Activated CD8-positive, alpha-beta T cell treated with anti-CD3 and anti-CD28 coated beads, Interleukin-2, amount 10 ng/mL, durations not matched to agents 7 days and 5 days (primary cell): ENCODE measurements around the gene RAD1. TPM values are rescaled to one million over a fixed set of nuclear protein-coding genes. Genes with fewer than 3 reads are reported as not detected.

Source experiments
- ATAC-seq: fragments of 150-1000 bp; cut with Tn5 transposase; one replicate; pipeline ENCODE4 v1.10.0; 2021; ENCODE audit warnings: moderate library complexity
- CTCF ChIA-PET: fragments of 350-600 bp; sonication (Branson Sonifier 250); formaldehyde crosslinking; loops from one replicate; lab custom pipeline; 2021; ENCODE audit warnings: antibody characterized with exemption; lab: Charles Lee
- POLR2A ChIA-PET: fragments of 350-600 bp; sonication (Branson Sonifier 250); formaldehyde crosslinking; loops from one replicate; lab custom pipeline; 2021; ENCODE audit warnings: antibody characterized with exemption; lab: Charles Lee
- DNase-seq: peaks from one replicate; pipeline ENCODE4 v3.0.0-alpha.2; 2020
- H3K27ac Mint-ChIP-seq: one replicate; pipeline ENCODE4 v1.8.0; 2021; ENCODE audit warnings: mild to moderate bottlenecking, mixed read lengths
- H3K27me3 Mint-ChIP-seq: one replicate; pipeline ENCODE4 v1.8.0; 2021; ENCODE audit warnings: low read depth, mixed read lengths
- H3K36me3 Mint-ChIP-seq: one replicate; pipeline ENCODE4 v1.8.0; 2021; ENCODE audit warnings: low read depth, mixed read lengths
- H3K4me1 Mint-ChIP-seq: one replicate; pipeline ENCODE4 v1.8.0; 2021; ENCODE audit warnings: low read depth, mixed read lengths
- H3K4me3 Mint-ChIP-seq: one replicate; pipeline ENCODE4 v1.8.0; 2021; ENCODE audit warnings: mild to moderate bottlenecking, mixed read lengths
- H3K9me3 Mint-ChIP-seq: one replicate; pipeline ENCODE4 v1.8.0; 2022; ENCODE audit warnings: mixed read lengths; ENCODE audit not compliant: insufficient read depth
- total RNA-seq, 2 experiments: library from RNA; stranded (reverse); gene quantifications; one replicate each; pipeline ENCODE4 v1.2.3, GENCODE V29; 2021

Gene RAD1, protein sequence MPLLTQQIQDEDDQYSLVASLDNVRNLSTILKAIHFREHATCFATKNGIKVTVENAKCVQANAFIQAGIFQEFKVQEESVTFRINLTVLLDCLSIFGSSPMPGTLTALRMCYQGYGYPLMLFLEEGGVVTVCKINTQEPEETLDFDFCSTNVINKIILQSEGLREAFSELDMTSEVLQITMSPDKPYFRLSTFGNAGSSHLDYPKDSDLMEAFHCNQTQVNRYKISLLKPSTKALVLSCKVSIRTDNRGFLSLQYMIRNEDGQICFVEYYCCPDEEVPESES
- total RNA-seq, result 10 to 100 TPM; 29.7 to 32.4 TPM

DNA sequence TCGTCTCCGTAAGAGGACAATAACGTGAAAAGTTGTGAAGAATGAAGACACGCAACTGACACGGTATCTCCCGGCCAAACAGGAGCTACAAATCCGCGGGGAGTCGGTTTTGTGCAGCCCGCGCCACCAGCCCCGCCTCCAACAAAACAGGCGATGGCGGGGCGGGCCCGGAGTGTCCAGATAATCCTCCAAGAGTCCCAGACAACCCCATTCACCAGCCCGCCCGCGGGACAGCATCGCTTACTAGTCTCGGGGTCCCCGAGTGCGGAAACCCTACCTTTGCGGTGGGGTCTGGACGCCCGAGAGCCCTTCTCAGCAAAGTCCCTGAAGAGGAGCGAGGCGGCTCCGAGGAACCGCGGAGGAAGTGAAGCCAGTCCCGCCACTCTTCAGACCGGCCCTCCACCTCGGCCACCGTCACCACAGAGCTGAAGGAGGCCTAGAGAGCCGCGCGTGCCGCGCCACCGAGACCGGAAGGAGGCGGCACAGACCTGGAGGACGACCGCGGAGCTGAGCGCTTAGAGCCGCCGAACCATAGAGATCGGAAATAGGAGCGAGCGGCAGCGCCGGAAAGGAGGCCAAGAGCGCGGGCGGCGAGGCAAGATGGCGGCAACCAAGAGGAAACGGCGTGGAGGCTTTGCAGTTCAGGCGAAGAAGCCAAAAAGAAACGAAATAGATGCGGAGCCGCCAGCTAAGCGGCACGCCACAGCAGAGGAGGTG lies at the start of gene RAD1, which contains the start of gene BRIX1:
Gene RAD1, minus strand, starts transcription at position 366 of the 717 bp plus-strand sequence. CDS start 612 bp downstream, outside the sequence.
Gene BRIX1, plus strand, starts transcription at position 573 of the 717 bp plus-strand sequence. Its CDS starts 28 bp downstream, at position 601.
- ChIA-PET POLR2A (interaction anchor here (1.0 to 4.7 kb wide), 7 partner anchors 8 to 415 kb away, joined by 3 to 72 read pairs (median 5); partner anchors contain the start of genes DNAJC21 and TTC23L), CTCF (interaction anchor here (1.0 to 4.2 kb wide), 9 partner anchors 8 to 429 kb away, joined by 3 to 29 read pairs (median 5); partner anchors contain the start of genes DNAJC21 and TTC23L)
- no peak within 1 kb of the TSS for H3K4me3 Mint-ChIP-seq
- H3K27me3 Mint-ChIP-seq, result no peaks in the 10 kb centered on the region
- H3K4me1 Mint-ChIP-seq, result peaks cover 40% of the 10 kb centered on the region
- peak; percentile 96 for DNase-seq
- H3K27ac Mint-ChIP-seq, result no peak within 1 kb of the TSS
- H3K36me3 Mint-ChIP-seq, result peaks cover 38% of the 10 kb centered on the region
- peak; percentile 97 for ATAC-seq
- no peaks in the 10 kb centered on the region for H3K9me3 Mint-ChIP-seq

DNA sequence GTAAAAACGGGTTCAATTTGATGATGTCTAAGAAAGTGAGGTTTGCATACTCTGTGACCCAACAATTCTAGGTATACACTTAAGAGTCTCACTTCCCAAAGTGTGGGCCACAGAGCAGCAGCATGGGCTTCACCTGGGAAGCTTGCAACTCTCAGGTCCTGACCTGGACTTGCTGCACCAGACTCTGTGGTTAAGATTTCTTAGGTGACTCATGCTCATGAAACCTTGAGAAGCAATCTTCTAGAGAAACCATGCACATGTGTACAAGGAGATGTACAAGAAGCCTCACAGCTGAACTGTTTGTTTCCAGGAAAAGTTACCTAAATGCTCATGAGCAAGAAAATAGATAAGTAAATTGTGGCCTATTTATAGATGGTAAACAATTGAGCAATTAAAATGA lies 44.0 kb upstream of the RAD1 start:
- ATAC-seq, result no peak
- H3K4me3 Mint-ChIP-seq, result no peak overlapping the region
- H3K27ac Mint-ChIP-seq, result peak overlapping the region; percentile 44
- H3K27me3 Mint-ChIP-seq, result no peaks in the 10 kb centered on the region
- H3K9me3 Mint-ChIP-seq, result no peaks in the 10 kb centered on the region
- peaks cover 19% of the 10 kb centered on the region for H3K4me1 Mint-ChIP-seq
- peak; percentile 24 for DNase-seq
- ChIA-PET CTCF (interaction anchor here (2.7 kb wide), 1 partner anchor 43 kb away, joined by 18 read pairs; no protein-coding TSS in a partner anchor), POLR2A (no interaction called here)
- peaks cover 16% of the 10 kb centered on the region for H3K36me3 Mint-ChIP-seq

GRCh38 chr5:34957857-34958690 lies 42.8 kb upstream of the RAD1 start:
- Mint-ChIP-seq H3K36me3 (peaks cover 20% of the 10 kb centered on the region), H3K4me1 (peaks cover 19% of the 10 kb centered on the region), H3K27me3 (no peaks in the 10 kb centered on the region), H3K27ac (no peak overlapping the region), H3K9me3 (no peaks in the 10 kb centered on the region), H3K4me3 (no peak overlapping the region)
- ChIA-PET POLR2A (interaction anchor here (0.8 kb wide), 1 partner anchor 28 kb away, joined by 4 read pairs; the partner anchor contains the start of gene DNAJC21), CTCF (interaction anchor here (0.7 to 2.7 kb wide), 4 partner anchors 8 to 44 kb away, joined by 3 to 18 read pairs (median 3); no protein-coding TSS in a partner anchor)
- ATAC-seq (no peak), DNase-seq (no peak)

- H3K9me3 Mint-ChIP-seq, result no peaks in the 10 kb centered on the region
- no peaks in the 10 kb centered on the region for H3K27me3 Mint-ChIP-seq
- ChIA-PET CTCF (interaction anchor here (0.8 to 2.7 kb wide), 3 partner anchors 9 to 45 kb away, joined by 3 to 18 read pairs (median 3); no protein-coding TSS in a partner anchor), POLR2A (no interaction called here)
- H3K4me3 Mint-ChIP-seq, result no peak overlapping the region
- peaks cover 25% of the 10 kb centered on the region for H3K36me3 Mint-ChIP-seq
- H3K27ac Mint-ChIP-seq, result no peak overlapping the region
- peaks cover 19% of the 10 kb centered on the region for H3K4me1 Mint-ChIP-seq
- DNase-seq, result no peak
- ATAC-seq, result no peak
Measured at GRCh38 chr5:34957321-34957720, 42.0 kb upstream of the RAD1 start.

DNA sequence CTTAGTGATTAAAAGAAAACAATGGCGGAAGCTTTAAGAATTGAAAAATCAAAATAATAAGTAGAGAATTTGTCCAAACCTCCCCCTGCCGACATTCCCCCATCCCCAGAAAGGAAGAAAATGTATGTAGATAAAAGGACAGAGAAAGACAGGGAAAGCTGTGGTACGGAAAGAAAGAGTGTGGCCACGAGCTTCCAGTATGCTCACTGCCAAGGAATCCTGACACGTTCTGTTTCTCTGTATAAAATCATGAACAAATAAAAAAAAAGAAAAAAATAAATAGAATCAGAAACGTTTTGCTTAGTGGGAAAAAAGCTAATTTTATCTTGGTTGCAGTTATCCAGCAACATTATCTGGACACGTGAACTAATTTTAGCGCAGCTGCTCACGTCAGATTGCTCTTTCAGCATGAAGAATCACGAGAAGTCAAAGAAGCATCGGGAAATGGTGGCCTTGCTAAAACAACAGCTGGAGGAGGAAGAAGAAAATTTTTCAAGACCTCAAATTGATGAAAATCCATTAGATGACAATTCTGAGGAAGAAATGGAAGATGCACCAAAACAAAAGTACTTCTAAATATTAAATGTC lies 29.2 kb upstream of the RAD1 start:
- POLR2A ChIA-PET, result interaction anchor here (0.6 to 1.8 kb wide), 2 partner anchors 15 to 507 kb away, joined by 5 to 7 read pairs; partner anchors contain the start of gene DNAJC21
- no peak for DNase-seq
- H3K4me3 Mint-ChIP-seq, result no peak overlapping the region
- ATAC-seq, result no peak
- H3K36me3 Mint-ChIP-seq, result peaks cover 46% of the 10 kb centered on the region
- H3K4me1 Mint-ChIP-seq, result no peaks in the 10 kb centered on the region
- H3K27me3 Mint-ChIP-seq, result no peaks in the 10 kb centered on the region
- H3K27ac Mint-ChIP-seq, result no peak overlapping the region
- H3K9me3 Mint-ChIP-seq, result no peaks in the 10 kb centered on the region
- CTCF ChIA-PET, result interaction anchor here (1.2 to 2.3 kb wide), 2 partner anchors 10 to 30 kb away, joined by 3 to 8 read pairs; partner anchors contain the start of gene RAD1

GRCh38 chr5:34944044-34944443 lies 28.7 kb upstream of the RAD1 start:
- DNase-seq, result no peak
- ChIA-PET POLR2A (interaction anchor here (1.2 to 1.8 kb wide), 2 partner anchors 14 to 15 kb away, joined by 4 to 7 read pairs; partner anchors contain the start of gene DNAJC21), CTCF (interaction anchor here (2.3 kb wide), 1 partner anchor 10 kb away, joined by 8 read pairs; no protein-coding TSS in a partner anchor)
- Mint-ChIP-seq H3K27ac (no peak overlapping the region), H3K27me3 (no peaks in the 10 kb centered on the region), H3K9me3 (no peaks in the 10 kb centered on the region), H3K4me1 (no peaks in the 10 kb centered on the region), H3K36me3 (peaks cover 42% of the 10 kb centered on the region), H3K4me3 (no peak overlapping the region)
- ATAC-seq, result no peak

DNA sequence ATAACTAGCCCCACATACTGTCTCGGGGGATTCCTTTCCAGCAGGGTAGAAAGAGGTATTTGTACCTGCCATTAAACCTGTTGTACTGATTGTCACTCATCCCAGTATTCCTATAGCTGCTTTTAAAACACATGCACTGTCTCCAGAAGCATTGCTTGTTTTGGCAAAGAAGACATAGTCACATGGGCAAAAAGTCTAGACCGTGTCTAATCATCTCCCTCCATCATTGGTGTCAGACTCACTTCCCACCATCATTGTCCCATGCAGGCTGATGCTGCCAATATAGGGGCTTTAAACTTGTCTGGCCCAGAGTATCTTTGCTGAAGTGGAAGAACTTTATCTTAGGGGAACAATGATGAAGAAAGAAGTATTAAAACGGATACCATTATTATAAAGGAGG lies 26.6 kb upstream of the RAD1 start:
- no peaks in the 10 kb centered on the region for H3K9me3 Mint-ChIP-seq
- POLR2A ChIA-PET, result no interaction called here
- no peak overlapping the region for H3K4me3 Mint-ChIP-seq
- H3K4me1 Mint-ChIP-seq, result no peaks in the 10 kb centered on the region
- H3K27ac Mint-ChIP-seq, result no peak overlapping the region
- H3K27me3 Mint-ChIP-seq, result no peaks in the 10 kb centered on the region
- H3K36me3 Mint-ChIP-seq, result peaks cover 50% of the 10 kb centered on the region
- ATAC-seq (no peak), DNase-seq (no peak)
- CTCF ChIA-PET, result no interaction called here

DNA sequence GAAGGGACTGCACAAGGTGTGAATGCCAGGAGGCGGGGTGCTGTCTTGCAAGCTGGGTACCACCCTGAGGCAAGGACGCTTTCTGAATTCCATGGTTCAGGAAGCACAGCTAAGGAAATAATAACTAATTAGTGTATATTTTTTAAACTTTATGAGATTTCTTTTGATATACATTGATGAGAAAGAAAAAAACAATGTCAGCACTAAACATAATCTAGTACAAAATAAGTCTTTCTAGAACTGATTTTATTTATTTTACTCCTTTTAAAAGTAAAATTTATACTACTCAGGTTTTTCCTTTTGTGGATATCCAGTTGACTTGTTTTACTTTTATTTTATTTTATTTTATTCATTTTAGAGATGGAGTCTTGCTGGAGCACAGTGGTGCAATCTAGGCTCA lies 17.6 kb upstream of the RAD1 start:
- no peak overlapping the region for H3K4me3 Mint-ChIP-seq
- DNase-seq (no peak), ATAC-seq (no peak)
- peaks cover 32% of the 10 kb centered on the region for H3K36me3 Mint-ChIP-seq
- H3K27me3 Mint-ChIP-seq, result no peaks in the 10 kb centered on the region
- CTCF ChIA-PET, result no interaction called here
- H3K4me1 Mint-ChIP-seq, result peaks cover 30% of the 10 kb centered on the region
- POLR2A ChIA-PET, result no interaction called here
- H3K9me3 Mint-ChIP-seq, result no peaks in the 10 kb centered on the region
- H3K27ac Mint-ChIP-seq, result no peak overlapping the region

- peaks cover 32% of the 10 kb centered on the region for H3K4me1 Mint-ChIP-seq
- H3K27me3 Mint-ChIP-seq, result no peaks in the 10 kb centered on the region
- peak overlapping the region; percentile 97 for H3K27ac Mint-ChIP-seq
Measured at GRCh38 chr5:34930870-34931269, 15.6 kb upstream of the RAD1 start.

GRCh38 chr5:34930462-34930844 lies 15.1 kb upstream of the RAD1 start:
- peaks cover 32% of the 10 kb centered on the region for H3K4me1 Mint-ChIP-seq

More at GRCh38 chr5:34930870-34931269, 15.6 kb upstream of the RAD1 start:
- H3K36me3 Mint-ChIP-seq, result peaks cover 32% of the 10 kb centered on the region
- POLR2A ChIA-PET, result interaction anchor here (1.4 to 2.3 kb wide), 3 partner anchors 10 to 92 kb away, joined by 3 to 8 read pairs (median 7); partner anchors contain the start of gene TTC23L
- H3K4me3 Mint-ChIP-seq, result peak overlapping the region; percentile 96
- H3K9me3 Mint-ChIP-seq, result no peaks in the 10 kb centered on the region
- ATAC-seq (no peak), DNase-seq (no peak)
- CTCF ChIA-PET, result interaction anchor here (1.6 to 2.4 kb wide), 2 partner anchors 15 to 407 kb away, joined by 4 to 29 read pairs; partner anchors contain the start of genes BRIX1 and RAD1

More at GRCh38 chr5:34930462-34930844, 15.1 kb upstream of the RAD1 start:
- ChIA-PET POLR2A (interaction anchor here (1.4 to 3.4 kb wide), 5 partner anchors 9 to 91 kb away, joined by 3 to 72 read pairs (median 8); partner anchors contain the start of genes BRIX1, RAD1 and TTC23L), CTCF (interaction anchor here (0.8 to 2.4 kb wide), 5 partner anchors 11 to 407 kb away, joined by 3 to 29 read pairs (median 4); partner anchors contain the start of genes BRIX1 and RAD1)
- no peaks in the 10 kb centered on the region for H3K9me3 Mint-ChIP-seq
- no peaks in the 10 kb centered on the region for H3K27me3 Mint-ChIP-seq
- H3K4me3 Mint-ChIP-seq, result peak overlapping the region; percentile 96
- H3K36me3 Mint-ChIP-seq, result peaks cover 35% of the 10 kb centered on the region
- peak overlapping the region; percentile 97 for H3K27ac Mint-ChIP-seq
- ATAC-seq (no peak), DNase-seq (no peak)
